ENCODE measurements around the gene TRPM3. TPM values are rescaled to one million over a fixed set of nuclear protein-coding genes. Genes with fewer than 3 reads are reported as not detected.

The TRPM3 gene
- total and polyA plus RNA-seq, 2 of the 8 experiments (the other 6 are each of a cell fraction or from before 2014, with no cell fraction given) = 2.4 to 10.9 TPM

- Histone ChIP-seq H3K4ac (replicated peaks; ENCODE audit: insufficient read length, low read depth, low read length) (no peak overlapping the region), H3K36me3 (ENCODE audit: control insufficient read depth in 2 of 4, insufficient read depth in 4 of 4, low read length in 3 of 4) (no peaks in the 10 kb centered on the region), H3K23ac (ENCODE audit: insufficient read length) (no peak overlapping the region), H3K14ac (ENCODE audit: insufficient read length) (no peak overlapping the region), H3K56ac (replicated peaks; ENCODE audit: insufficient read length, low read depth, low read length) (no peak overlapping the region), H2BK120ac (replicated peaks; ENCODE audit: low read depth, low read length) (no peak overlapping the region), H2AFZ (ENCODE audit: low read length) (no peak overlapping the region), H2BK5ac (ENCODE audit: low read depth, low read length) (no peak overlapping the region), H4K5ac (ENCODE audit: insufficient read length, low read depth, low read length) (no peak overlapping the region), H3K79me2 (ENCODE audit: control insufficient read depth in 1 of 2, insufficient read depth in 2 of 2, low read length in 2 of 2) (no peaks in the 10 kb centered on the region), H3K9me3 (ENCODE audit: insufficient read depth in 2 of 2, low read depth in 1 of 2, low read length in 1 of 2) (no peaks in the 10 kb centered on the region), H3K4me2 (ENCODE audit: insufficient read depth in 1 of 2, low read depth in 2 of 2, low read length in 2 of 2) (no peak overlapping the region), H2AK5ac (ENCODE audit: low read depth, low read length) (no peak overlapping the region), H3K18ac (ENCODE audit: extremely low read depth, low read length) (no peak overlapping the region), H4K91ac (replicated peaks; ENCODE audit: insufficient read length, low read length) (no peak overlapping the region), H3K4me1 (replicated peaks in 1 of 4; ENCODE audit: control insufficient read depth in 3 of 4, insufficient read depth in 4 of 4, low read length in 3 of 4) (peaks cover 0 to 8% (median 3%) of the 10 kb centered on the region in 4 experiments; a peak in 2 of 7 replicates), H3K9ac (replicated peaks in 1 of 4; ENCODE audit: extremely low read depth in 1 of 4, low read depth in 3 of 4, low read length in 3 of 4) (no peak overlapping the region), H3K23me2 (ENCODE audit: low read depth, low read length) (no peaks in the 10 kb centered on the region), H2BK20ac (ENCODE audit: low read length) (no peak overlapping the region), H3K4me3 (ENCODE audit: extremely low read depth in 1 of 4, insufficient read depth in 2 of 4, low read depth in 3 of 4, low read length in 4 of 4) (no peak overlapping the region), H3K79me1 (ENCODE audit: low read depth, low read length) (no peaks in the 10 kb centered on the region), H4K20me1 (replicated peaks in 1 of 2; ENCODE audit: control insufficient read depth in 1 of 2, insufficient read depth in 2 of 2, low read length in 2 of 2) (no peaks in the 10 kb centered on the region), H3K27ac (ENCODE audit: low read depth, low read length) (no peak overlapping the region), H2BK15ac (ENCODE audit: low read length) (no peak overlapping the region), H3K27me3 (replicated peaks in 1 of 4; ENCODE audit: control insufficient read depth in 3 of 4, extremely low read depth in 1 of 4, insufficient read depth in 3 of 4, low read length in 3 of 4) (no peaks in the 10 kb centered on the region; a peak in 1 of 7 replicates), H4K8ac (ENCODE audit: extremely low read depth, insufficient read depth, low read length) (no peak overlapping the region), H2BK12ac (ENCODE audit: low read depth, low read length) (no peak overlapping the region)
- 75% methylated on average over 1 of the region's 1 CpG; no CpG with 5 or more reads in 1 of the 2 experiments for WGBS, 2 experiments (ENCODE audit: extremely low coverage in 1 of 2, insufficient coverage in 1 of 2, insufficient read length in 1 of 2, insufficient replicate concordance in 2 of 2, low coverage in 1 of 2, low lambda C conversion rate in 2 of 2, missing lambda C conversion rate in 1 of 2)
- FAIRE-seq (no peak), DNase-seq (ENCODE audit: low read depth in 1 of 2, low spot score in 2 of 2) (no peak)
- POLR2A ChIA-PET (ENCODE audit: partially characterized antibody) = no interaction called here
- CTCF ChIA-PET (ENCODE audit: partially characterized antibody) = no interaction called here
- TF ChIP-seq CBX5 (IDR thresholded peaks at IDR 0.05; ENCODE audit: low read depth, low read length) (no peak), GABPA (IDR thresholded peaks at IDR 0.05; ENCODE audit: borderline replicate concordance, insufficient read depth, low read length) (no peak), SIRT6 (IDR thresholded peaks at IDR 0.05; ENCODE audit: low read length) (no peak), CBX8 (IDR thresholded peaks at IDR 0.05; ENCODE audit: borderline replicate concordance, low read depth, low read length) (no peak), SRF (IDR thresholded peaks at IDR 0.05; ENCODE audit: low read depth, low read length) (no peak), SP1 (IDR thresholded peaks at IDR 0.05; ENCODE audit: low read depth, low read length) (no peak), SP4 (IDR thresholded peaks at IDR 0.05; ENCODE audit: low read length) (no peak), E2F6 (IDR thresholded peaks at IDR 0.05) (no peak), SIX5 (IDR thresholded peaks at IDR 0.05; ENCODE audit: low read depth, low read length) (no peak), USF2 (IDR thresholded peaks at IDR 0.05; ENCODE audit: low read length) (no peak), GTF2F1 (IDR thresholded peaks at IDR 0.05; ENCODE audit: borderline replicate concordance, low read depth, low read length) (no peak), BCL11A (IDR thresholded peaks at IDR 0.05; ENCODE audit: low read depth in 2 of 2, low read length in 2 of 2) (no peak), CEBPB (IDR thresholded peaks at IDR 0.05; ENCODE audit: low read depth, low read length) (no peak), RBBP5 (IDR thresholded peaks at IDR 0.05; ENCODE audit: borderline replicate concordance, low read depth, low read length) (no peak)
These were observed 232.9 kb downstream of the TRPM3 start for GRCh38 chr9:70888471-70888870.

Measured in H1 (cell line).